Stimulated activated CD8-positive, alpha-beta memory T cell treated with anti-CD3 and anti-CD28 coated beads, Interleukin-4, amount 100 ng/mL, for 4 hours (primary cell): ENCODE measurements around the gene PTPRD.

Experiments
- DNase-seq, 2 donors: peaks; one replicate each; pipeline ENCODE4 v3.0.0-alpha.2; 2020; ENCODE audit warnings: low read depth in 2 of 2, low spot score in 1 of 2

The PTPRD gene

GRCh38 chr9:9621355-9621940 lies 991.4 kb downstream of the PTPRD start:
- no peak for DNase-seq

DNA sequence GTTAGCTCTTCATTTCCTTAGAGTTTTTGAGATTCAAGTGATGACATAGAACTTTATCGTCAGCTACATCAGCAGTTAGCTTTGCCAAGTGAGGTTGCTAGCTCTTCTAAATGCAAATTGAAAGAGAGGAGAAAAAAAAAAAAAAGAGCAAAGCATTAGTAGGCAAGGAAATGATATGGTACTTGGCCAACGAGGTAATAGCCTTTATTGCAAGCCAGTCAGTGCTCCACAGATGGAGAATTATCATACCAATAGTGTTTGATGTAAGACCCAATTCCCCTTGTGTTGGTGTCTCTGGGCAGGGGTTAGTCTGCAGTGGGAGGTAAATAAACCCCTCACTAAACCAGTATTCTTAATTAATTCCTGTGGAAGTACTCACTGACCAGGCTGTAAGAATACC lies 992.1 kb downstream of the PTPRD start:
- no peak for DNase-seq

DNA sequence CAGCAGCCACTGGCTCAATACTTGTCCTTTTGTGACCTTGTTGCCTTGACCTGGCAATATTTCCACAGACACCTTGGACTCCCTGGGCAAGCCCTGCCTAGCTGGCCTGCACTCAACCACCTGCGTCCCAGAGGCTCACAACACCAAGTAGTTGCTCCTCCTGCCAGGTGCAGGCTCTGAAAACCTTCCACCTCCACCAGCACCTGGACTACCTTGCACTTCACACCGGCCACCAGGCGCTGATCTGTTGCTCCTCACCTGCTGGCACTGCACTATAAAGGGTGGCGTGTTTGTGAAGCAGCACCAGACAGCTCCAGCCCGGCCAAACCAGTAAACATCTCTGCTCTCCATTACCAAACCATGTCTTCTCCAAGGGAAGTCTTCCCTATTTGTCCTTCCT lies 997.7 kb downstream of the PTPRD start:
- no peak for DNase-seq

DNA sequence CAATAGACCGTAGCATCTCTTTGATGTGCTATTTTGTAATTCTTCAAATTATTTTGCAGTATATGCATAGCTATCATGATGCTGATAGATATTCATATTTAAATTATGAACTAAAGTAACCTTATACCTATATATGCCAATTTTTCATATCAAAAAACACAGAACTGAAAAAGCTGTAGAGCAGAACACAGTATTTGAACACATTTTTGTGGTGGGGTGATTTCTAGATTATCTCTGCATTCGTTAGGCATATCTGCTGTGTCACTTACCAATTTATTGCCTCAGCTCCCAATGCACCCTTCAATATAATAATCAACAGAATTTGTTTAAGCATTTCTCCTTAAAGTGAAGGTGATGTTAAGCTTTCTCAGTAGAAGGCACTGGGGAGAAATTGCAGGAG lies 998.2 kb downstream of the PTPRD start:
- no peak for DNase-seq

DNA sequence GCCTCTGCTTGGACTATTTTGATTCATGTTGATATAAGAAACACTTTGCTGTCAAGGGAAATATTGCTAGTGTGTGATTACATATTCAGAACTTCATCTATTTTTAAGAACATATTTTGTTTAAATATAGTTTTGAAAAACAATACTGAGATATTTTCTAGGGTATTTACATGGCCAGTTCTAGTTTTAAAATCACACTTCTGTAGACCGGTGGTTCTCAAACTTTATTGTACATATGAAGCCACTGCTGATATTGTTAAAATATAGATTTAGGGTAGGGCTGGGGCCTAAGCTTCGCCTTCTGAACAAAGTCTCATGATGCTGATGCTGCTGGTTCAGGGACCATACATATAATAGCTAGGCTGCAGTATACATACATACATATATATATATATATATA lies 1000.0 kb downstream of the PTPRD start:
- DNase-seq, result no peak

DNA sequence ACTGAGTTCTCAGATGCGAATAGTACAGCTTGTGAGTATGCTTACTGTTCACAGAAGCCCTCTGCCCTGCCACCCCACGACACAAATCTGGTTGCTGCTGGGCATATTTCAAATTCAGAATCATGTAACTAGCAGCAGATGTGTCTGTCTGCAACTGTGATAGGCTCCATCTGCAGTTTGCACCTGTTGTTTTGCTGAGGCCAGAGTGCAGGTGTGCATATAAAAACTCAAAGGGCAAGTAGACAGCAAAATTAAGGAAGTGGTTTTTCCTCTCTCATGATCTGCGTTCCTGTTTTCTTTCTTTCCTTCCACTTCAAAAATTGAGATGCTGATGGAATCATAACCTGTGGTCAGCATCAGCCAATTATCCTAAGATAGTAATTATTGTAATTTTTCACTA lies 1000.5 kb downstream of the PTPRD start:
- DNase-seq, result no peak

- no peak for DNase-seq
Observed at GRCh38 chr9:9605681-9606080, 1007.1 kb downstream of the PTPRD start.

- DNase-seq, result no peak
Observed at GRCh38 chr9:9603345-9603744, 1009.5 kb downstream of the PTPRD start.

GRCh38 chr9:9598723-9599122 lies 1014.1 kb downstream of the PTPRD start:
- DNase-seq, result no peak

DNA sequence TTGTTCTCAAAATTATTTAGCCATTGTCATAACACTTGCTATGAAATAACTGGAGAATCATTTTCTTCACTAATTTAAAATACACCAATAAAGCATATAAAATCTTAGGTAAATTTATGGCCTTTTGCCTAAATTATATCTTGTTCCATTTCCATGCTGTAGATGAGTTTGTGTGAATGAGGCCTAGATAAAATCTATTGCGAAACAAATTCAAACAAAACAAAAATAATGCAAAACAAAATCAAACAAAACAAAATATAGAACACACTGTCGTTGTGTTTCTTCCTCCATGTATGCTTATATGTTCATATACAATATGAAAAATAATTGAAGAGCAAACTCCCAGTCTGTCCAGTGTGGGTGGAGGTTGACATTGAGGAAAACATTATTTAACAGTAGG lies 1020.7 kb downstream of the PTPRD start:
- no peak for DNase-seq

DNA sequence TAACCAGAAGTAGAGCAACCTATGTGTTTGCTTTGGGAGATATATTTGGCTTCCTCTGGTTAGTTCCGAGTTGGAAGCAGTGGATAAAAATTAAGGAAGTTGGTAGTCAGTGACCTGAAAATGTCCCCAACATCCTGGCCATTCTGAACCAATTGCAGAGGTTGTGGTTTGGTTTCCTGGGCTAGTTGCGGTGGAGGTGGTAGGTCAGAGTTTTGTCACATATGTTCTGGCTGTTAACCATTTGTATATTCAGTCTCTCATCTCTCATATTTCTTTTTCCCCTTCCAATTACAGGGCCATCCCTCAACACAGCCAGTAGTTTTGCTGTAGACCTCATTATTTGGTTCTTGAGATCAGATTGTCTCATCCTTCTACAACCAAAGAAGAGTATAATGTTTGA lies 1026.9 kb downstream of the PTPRD start:
- DNase-seq, result no peak

DNA sequence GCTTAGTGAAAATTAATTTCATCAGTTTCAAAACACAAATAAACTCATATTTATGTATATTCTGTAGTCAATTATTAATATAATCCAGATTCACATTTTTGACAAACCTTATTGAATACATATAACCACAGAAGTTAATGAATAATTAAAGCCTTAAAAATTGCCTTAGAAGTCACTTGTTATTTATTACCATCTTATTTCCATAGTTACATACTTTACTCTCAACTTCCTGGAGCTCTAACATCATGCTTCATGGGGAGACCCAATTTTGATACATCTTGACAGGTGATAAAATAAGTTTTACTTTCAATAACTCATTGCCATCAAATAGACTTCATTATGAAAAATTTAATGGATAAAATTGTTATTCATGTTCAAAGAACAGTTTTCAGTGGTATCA lies 1038.7 kb downstream of the PTPRD start:
- DNase-seq, result no peak

- DNase-seq, result no peak
Observed at GRCh38 chr9:9565700-9566099, 1047.1 kb downstream of the PTPRD start.

- no peak for DNase-seq
Observed at GRCh38 chr9:9563817-9564216, 1049.0 kb downstream of the PTPRD start.

DNA sequence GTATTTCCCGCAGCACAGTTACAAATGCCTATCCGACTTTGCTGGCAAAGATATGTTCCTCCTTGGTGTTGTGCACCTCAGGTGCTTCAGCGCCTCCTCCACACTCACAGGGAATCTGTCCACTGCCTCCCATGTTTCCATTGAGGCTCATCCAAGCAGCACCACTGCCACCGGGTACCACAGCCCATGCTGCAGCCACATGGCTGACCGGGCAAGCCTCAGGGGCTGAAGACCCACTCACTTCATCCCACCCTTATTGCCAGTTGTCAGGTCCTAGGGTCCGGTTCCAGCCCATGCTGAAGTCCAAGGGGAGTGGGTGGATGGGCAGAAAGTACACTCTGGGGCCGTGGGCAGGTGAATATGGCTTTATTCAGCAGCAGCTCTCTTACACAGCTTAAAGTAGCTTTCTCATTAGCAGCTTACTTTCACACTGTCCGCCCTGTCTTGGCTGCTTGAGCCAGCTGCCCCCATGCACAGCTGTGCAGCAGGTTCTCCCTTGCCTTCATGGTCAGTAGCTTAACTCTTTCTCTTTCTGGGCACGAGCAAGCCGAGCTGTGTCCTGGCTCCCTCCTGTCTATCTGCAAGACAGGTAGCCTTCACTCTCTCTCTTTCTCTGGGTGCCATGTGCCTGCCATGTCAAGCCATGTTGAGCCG lies 1052.3 kb downstream of the PTPRD start:
- DNase-seq, result no peak

- no peak for DNase-seq
Observed at GRCh38 chr9:9558907-9559306, 1053.9 kb downstream of the PTPRD start.

- DNase-seq, result no peak
Observed at GRCh38 chr9:9557804-9558334, 1054.9 kb downstream of the PTPRD start.

DNA sequence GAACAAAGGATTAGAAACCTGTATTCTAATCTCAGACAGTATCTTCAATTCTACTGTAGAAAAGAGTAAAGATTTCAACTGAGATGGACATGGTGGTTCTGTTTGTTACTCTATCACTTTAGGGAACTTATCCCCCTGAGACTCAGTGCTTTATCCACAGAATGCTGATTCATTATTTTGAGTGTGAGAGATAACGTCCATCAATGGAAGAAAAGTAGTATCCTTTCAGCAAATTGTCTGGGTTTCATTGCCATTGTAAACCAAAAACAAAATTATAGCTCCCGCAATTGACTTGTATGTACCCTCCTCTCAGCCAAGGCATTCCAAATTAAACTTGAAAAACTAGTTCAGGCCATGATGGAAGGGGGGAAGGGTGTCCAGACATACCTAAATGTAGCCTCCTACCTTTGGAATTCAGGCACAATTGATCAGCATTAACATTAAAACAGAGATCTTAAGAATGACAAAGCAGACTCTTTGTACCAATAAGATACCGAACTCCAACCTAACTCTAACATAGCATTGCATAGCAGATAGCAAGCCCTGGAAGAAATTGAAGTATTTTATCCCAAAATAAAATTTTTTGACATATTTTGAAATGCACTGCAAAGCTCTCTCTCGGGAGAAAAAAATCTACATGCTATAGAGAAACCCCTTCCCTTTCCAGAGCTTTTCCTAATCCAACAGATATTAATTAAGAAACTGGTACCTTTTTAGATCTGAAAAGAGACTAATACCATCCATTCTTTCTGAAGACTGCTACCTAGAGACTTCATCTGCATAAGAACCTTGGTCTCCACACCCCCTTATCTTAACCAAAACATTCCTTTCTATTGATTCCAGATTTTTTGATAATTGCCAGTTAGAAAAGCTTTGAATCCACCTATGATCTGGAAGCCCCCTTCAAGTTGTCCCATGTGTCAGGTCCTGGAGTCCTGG lies 1055.7 kb downstream of the PTPRD start:
- DNase-seq, result no peak

GRCh38 chr9:9552665-9553064 lies 1060.1 kb downstream of the PTPRD start:
- no peak for DNase-seq

GRCh38 chr9:9538766-9539165 lies 1074.0 kb downstream of the PTPRD start:
- no peak for DNase-seq

DNA sequence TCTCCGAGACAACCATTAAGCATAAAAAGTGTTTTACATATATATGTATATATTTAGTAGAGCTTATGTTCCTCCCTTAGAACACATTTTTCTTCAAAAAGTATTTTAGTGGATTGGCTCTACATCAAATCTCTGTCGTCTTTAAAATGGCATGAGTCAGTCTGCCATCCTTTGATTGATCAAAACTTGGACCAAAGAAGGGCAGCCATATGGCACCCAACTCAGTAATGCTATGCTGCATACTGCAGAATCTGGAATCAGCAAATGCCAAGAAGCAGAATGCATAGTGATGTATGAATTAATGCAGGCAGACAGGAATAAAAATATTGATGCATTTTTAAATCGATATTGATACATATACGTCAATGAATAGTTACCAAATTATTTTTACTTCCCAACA lies 1074.4 kb downstream of the PTPRD start:
- DNase-seq, result no peak

GRCh38 chr9:9536523-9536922 lies 1076.3 kb downstream of the PTPRD start:
- DNase-seq, result no peak
